Stimulated activated CD4-positive, alpha-beta T cell treated with anti-CD3 and anti-CD28 coated beads, Interleukin-4, amount 100 ng/mL, for 24 hours (primary cell): ENCODE results near the gene RASA3.
A peak's percentile ranks its signal among the peaks of the same experiment; 100 is the strongest.
"Not testable (repeated sequence)": the region's sequence is repeated elsewhere in the genome, so short reads cannot be mapped to it uniquely, and the experiment has no call there.

Source experiments
- DNase-seq: peaks from one replicate; pipeline ENCODE4 v3.0.0-alpha.2; 2020

The RASA3 gene

DNA sequence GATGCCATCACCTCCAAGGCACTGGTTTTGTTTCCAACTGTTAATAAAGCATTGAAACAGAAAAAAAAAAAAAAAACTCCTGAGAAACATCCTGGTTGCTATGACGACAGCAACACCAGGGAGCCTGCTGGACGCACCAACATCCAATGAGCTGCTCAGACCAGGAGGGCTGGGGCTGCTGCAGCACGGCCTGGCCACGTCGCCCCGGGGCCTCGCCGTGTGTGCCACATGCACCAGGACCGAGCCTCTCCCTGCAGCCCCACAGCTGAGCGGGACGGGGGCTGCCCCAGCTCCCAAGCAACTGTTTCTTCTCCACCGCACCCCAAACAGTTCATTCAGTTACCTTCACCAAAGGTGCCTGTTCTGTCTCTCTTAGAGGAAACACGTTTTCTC is 54.5 kb downstream of the RASA3 start:
- no peak for DNase-seq

DNA sequence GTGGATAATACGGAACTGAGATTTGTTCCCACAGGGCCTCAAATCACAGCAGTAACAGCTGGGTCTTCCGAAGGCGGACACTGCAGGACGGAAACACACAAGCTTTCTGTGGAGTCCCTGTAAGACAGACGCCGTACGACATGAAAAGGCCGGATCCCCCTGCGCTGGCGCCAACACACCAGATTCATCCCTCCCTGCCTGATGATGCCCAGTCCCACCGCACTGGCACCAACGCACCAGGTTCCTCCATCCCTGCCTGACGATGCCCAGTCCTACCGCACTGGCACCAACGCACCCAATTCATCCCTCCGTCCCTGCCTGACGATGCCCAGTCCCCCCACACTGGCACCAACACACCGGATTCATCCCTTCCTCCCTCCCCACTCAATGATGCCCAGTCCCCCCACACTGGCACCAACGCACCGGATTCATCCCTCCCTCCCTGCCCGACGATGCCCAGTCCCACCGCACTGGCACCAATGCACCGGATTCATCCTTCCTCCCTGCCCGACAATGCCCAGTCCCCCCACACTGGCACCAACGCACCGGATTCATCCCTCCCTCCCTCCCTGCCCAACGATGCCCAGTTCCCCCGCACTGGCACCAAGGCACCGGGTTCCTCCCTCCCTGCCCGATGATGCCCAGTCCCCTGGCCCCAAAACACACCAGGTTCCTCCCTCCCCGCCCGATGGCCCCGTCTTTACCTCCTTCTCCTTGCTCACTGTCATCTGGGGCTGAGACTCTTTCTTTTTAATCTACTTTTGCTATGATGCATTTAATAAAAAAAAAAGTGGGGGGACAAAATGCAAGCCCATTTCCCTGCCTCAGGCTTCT is 55.1 kb downstream of the RASA3 start:
- no peak for DNase-seq

DNA sequence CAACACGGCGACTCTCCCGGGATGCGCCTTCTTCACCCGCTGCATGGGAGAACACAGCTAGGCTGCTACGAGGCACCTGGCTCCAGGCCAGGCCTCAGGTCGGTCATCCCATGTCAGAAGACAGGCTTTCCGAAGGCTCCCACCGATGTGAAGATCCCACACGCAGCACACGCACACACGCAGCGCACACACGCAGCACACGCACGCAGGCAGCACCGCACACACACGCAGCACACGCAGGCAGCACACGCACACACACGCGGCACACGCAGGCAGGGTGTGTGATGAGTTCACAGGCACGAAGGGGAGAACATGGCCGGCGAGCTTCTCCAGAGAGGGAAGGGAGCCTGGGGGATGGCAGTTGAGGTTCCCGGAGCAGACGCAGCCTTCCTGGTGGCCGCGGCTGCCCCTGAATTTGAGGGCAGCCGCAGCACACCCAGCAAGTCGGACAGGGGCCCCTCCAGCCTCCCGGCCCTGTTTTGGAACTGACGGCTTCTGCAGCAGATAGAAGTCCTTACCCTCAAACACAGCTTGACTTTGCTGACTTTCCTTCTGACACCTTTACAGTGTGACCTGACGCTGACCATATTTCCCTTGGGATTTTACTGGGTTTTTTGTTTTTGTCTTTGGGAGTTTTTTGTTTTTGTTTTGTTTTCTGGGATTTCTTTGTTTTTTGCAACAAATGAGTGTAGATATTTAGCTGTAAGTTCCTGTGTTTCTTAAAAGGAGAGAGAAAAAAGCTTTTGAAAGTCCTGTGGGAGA is 55.9 kb downstream of the RASA3 start:
- no peak for DNase-seq

DNA sequence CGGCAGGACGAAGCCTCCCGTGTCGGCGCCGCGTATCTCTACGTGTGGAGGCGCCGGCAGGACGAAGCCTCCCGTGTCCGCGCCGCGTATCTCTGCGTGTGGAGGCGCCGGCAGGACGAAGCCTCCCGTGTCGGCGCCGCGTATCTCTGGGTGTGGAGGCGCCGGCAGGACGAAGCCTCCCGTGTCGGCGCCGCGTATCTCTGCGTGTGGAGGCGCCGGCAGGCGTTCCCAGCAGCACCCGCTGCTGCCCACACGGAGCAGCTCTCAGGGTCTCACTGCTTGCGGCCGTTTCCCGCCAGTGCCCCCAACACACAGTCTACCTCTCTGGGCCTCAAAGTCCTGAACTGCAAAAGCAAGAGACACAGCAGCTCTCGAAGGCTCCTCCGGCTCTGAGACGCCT is 56.6 kb downstream of the RASA3 start:
- not testable (repeated sequence) for DNase-seq

DNA sequence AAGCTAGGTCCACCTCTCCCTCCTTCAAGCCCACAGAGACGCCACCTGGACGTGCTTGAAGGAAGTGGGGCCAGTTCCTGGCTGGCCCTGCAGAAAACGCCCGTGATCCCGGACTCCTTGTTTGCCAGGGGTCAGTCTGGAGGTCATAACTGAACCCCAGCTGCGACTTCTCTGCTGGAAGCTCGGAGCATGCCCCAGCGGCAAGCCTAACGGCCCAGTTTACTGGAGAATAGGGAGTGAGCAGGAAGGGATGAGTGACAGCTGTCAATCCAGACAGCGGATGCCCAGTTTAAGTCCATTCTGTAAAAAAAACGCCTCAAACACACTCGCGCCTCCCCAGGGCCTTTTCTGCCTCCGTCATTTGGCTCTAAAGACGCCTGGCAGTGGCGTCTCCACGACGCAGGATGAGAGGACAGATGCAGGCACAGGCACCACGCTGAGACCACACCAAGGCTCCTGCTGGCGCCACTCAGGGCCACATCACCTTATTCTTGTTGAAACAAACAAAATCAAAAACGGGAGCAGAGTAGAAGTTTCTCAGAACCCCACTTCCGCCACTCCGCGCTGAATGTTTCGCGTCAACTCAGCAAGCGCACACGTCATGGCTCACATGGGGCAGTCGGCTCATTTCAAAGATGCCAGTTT is 57.6 kb downstream of the RASA3 start:
- no peak for DNase-seq

DNA sequence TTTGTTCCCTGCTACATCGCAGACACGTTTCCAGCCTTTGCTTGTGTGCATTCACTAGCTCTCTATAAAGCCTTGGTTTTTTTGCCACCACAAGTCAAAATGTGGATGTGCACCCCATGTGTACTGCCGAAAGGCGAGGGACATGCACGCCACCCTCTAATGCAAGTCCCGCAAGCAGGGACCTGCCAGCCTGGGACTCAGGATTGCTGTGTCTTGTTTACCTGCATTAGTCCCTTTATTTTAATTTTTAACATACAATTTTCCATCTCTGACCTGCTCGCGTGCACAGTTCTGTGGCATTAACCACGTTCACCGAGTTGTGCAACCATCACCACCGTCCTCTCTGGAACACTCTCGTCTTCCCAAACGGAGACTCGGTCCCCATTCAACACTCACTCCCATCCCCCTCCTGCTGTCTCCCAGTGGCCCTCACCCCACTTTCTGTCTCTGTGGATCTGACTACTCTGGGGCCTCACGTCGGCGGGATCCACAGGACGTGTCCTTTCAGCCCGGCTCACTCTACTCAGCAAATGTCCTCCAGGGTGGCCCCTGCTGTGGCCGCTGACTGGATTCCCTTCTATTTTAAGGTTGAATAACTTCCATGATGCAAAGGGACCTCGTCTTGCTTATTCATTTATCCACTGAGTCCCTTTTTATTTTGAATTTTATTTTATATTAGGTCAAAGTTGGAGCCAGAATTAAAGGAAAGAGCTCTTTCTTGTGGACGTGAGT is 58.4 kb downstream of the RASA3 start:
- DNase-seq: no peak

DNA sequence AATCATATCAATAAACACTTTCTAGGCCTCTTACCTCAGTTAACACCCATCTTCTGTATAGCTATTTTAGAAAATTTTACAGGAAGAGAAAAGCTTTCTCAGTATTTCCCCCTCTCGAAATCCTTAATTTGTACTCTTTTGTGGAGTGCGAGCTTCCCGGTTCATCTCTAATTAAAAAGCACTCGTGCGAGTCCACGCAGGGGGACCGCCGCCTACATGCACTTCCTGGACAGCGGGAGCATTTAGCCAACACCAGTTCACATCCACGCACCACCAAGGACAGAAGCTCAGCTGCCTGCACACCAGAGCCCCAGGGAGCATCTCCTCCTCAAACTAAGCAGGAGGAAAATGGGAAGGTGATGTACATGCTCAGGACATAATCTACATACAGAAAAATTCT is 60.0 kb downstream of the RASA3 start:
- DNase-seq: no peak

DNA sequence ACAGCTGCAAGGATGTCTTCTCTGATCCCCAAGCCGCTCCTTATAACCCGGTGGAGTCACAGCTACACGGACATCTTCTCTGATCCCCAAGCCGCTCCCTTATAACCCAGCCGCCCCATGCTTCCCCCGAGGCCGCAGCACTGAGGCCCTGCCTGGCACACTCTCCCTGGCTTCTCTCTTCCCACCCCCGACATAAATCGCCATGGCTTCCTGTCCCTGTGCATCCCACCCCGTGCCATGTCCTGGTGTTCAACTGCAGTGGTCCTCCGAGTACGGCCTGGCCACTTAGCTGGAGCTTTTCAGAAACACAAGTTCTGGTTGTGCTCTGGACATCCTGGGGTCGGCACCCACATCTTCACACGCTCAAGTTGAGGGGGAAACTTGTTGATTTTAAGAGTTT is 60.4 kb downstream of the RASA3 start:
- DNase-seq: no peak

DNA sequence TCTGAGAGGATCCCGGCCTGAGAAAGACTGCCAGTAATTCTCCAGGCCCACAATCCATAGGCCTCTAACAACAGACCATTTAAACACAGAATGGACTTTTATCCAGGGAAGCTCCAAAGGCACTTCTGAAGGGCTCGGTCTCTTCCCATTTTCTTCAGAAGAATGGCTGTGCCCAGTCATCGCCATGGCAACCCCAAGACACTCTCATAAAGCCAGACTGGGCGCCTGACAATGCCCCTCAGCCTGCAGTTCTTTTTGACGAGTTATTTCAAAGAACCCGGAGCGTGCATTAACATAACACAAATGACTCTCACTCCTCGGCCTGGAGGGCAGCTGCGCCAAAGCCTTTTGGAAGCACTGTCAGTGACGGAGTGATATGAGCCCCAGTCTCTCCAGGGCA is 61.0 kb downstream of the RASA3 start:
- DNase-seq: no peak

DNA sequence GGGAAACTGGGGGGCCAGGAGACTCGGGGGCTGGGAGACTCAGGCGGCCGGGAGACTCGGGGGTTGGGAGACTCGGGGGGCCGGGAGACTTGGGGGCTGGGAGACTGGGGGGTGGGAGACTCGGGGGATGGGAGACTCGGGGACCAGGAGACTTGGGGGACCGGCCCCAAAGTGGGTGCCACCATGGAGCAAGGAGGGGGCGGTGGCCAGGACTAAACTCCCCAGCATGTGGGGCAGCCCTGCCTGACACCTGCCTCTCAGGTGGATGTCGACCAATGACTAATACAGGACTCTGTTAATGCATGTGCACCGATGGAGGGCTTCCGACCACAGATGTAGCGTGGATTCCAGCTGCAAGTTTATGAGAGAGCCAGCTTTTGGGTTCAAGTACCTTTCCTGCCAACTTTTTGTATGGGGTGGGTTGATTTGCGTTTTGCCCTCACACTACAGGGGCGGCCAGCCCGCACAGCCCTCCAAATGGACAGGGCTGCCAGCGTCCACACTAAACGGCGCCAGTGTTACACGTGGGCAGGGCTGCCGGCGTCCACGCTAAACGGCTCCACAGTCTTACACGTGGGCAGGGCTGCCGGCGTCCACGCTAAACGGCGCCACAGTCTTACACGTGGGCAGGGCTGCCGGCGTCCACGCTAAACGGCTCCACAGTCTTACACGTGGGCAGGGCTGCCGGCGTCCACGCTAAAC is 62.2 kb downstream of the RASA3 start:
- DNase-seq: no peak

DNA sequence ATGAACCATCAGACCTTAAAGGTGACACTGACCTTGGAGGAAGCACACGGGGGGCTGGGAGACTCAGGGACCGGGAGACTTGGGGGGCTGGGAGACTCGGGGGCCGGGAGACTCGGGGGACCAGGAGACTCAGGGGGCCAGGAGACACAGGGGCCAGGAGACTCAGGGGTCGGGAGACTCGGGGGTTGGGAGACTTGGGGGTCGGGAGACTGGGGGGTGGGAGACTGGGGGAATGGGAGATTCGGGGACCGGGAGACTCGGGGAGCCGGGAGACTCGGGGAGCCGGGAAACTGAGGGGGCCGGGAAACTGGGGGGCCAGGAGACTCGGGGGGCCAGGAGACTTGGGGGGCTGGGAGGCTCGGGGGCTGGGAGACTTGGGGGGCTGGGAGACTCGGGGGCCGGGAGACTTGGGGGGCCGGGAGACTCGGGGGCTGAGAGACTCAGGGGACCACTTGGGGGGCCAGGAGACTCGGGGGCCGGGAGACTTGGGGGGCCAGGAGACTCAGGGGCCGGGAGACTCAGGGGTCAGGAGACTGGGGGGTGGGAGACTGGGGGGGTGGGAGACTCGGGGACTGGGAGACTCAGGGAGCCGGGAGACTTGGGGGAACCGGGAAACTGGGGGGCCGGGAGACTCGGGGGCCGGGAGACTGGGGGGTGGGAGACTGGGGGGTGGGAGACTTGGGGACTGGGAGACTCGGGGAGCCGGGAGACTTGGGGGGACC is 62.9 kb downstream of the RASA3 start:
- no peak for DNase-seq

DNA sequence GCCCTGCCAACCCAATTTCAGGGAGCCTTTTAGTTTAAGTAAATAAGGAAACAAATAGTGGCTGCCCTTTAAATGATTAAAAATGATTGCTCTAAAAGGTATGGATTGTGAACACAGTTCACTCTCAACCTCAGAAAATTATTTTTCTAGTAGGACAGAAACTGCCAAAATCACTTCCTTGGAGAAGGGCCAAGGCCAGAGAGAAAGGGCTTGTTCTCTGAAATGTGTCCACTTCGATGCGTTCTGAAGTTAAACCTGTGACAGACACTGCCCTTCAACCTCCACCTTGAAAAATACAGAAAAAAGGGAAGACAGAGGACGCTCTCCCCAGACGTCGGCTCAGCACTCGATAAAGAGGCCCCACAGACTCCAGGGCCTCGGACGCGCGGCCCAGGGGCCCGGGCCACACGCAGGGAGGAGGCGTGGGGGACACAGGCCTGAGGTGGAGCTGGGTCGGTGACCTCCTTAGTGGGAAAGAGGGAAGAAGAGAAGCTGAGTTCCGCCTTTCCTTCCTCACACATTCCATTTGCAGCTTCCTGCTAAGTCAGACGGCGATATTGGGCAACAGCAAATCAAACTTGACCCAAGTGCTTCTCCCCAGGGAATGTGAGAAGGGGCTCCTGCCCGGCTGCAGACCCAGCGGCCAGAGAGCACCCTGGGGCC is 63.6 kb downstream of the RASA3 start:
- no peak for DNase-seq

DNA sequence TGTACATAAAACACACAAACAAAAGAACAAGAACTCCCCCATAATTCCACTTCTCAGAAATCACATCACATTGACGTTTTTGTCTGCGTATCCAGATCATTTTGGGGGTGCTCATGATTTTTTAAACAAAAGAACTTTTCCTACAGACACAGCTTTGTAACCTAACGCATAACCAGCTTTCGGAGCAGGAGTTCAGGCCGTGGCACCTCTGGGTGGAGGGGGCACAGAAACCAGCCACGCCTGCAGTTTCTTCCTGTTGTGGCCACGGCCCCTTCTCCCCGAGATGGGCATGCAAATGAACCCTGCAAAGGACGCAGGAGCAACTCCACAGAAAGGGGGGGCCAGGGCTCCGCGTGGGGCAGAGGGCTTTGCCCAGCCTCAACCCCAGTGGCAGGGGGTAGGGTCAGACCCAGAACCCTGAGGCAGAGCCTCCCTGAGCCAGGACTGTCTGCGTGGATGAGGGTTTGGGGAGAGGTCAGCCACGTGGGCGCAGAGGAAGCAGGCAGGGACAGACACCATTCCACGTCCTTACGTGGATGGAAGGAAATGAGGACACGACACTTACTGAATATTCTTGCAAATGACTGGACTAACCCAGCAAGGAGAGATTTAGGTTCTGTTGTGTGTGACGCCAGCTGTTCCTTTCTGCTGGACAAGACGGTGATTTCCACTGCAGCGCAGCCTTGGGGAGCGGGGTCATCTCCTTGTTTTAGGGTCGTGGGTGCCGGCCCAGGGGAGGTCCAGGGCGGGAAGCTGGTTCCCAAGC is 64.4 kb downstream of the RASA3 start:
- peak; percentile 49 for DNase-seq

DNA sequence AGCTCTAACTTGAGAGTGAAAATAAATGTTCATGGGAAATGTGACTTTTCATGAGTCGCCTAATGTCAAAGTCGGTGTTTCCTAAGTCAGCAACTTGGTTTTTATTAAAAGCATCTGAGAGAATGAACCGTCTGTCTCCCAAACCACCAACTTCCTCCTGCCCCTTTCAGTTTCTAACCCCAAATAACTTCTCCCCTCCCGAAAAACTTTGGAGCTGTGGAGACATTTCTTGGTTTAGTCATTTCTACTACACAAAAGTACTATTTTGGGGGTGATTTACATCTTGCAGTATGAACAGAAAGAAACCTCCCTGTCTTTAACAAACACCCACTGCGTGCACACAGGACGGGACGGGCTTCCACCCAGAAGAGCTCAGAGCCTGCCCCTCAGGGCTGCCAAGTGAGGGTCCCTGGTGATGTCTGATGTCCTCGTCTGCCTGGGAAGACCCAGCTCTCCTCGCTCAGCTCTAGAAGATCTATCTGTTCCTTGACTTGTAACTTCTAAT is 65.0 kb downstream of the RASA3 start:
- peak; percentile 58 for DNase-seq

DNA sequence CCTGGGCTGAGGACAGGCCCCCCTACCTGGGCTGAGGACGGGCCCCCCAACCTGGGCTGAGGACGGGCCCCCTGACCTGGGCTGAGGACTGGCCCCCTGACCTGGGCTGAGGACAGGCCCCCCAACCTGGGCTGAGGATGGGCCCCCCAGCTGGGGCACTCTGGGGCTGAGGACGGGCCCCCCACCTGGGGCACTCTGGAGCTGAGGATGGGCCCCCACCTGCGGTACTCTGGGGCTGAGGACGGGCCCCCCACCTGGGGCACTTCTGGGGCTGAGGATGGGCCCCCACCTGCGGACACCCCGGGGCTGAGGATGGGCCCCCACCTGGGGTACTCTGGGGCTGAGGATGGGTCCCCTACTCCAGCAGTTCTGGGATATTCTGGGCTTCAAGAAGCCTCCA is 65.5 kb downstream of the RASA3 start:
- no peak for DNase-seq

DNA sequence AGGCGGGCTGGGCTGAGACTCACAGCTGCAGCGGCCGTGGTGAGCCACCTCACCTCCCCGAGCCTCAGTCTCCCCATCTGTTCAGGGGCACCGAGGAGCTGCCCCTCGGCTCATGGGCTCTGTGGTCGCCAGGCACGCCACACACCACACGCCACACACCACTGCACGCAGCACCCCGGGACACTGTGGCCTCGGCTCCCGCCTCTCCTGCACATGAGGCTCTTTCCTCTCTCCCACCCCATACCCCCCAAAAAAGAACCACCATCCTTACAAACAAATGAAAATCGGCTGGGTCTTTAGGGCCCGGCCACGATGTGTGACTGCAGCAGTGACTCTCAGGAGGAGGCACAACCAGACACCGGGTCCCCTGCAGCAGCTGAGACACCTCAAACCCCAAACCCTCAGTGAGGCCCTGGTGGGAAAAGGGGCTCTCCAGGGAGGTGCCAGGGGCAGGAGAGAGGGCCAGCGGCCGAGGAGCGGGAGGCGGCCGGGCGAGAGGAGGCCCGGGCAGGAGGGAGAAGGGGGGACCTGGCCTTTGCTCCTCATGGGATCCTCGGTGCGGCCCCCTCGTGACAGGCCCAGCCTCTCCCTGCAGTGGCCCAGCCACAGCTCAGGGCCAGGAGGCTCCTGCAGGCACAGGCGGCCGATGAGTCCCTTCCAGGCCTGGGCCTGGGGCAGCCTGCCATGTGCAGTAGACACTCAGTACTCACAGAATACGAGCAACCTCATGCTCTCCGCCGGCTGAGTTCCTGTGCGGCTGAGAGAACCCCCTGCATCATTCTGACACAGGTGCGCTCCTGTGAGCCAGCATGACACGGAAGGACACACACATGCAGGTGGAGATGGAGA is 66.3 kb downstream of the RASA3 start:
- peak; percentile 23 for DNase-seq

DNA sequence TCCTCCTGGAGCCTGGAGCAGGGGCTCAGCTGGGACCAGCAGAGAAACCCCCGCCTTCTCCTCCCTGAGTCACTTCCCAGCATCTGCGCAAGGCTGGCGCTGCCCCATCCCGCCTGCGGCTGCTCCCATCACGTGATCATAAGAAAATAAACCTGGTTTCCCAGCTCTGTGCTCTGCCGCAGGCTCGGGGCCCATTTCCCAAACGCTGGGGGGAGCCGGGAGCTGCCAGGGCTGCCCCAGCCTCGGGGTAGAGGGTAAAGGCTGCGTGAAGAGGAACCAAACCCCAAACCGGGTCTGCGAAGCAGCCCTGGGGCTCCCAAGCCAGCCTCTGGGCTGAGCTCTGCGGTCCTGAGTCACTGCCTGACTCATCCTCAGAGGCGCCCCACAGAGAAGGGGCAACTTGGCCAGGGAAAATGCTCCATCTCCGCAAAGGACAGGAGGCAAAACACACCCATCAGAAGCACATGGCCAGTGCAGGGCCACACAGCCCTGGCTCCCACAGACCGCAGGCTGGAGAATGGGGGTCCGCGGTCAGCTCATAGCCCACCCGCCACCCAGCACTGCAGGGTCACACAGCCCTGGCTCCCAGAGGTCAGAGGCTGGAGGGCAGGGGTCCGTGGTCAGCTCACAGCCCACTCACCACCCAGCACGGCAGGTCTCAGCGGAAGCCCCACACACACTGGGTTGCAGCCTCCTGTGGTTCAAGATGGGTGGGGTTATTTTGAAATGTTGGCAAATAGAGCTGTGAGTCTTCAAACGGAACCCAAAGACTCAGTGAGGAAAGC is 67.1 kb downstream of the RASA3 start:
- DNase-seq: peak; percentile 85

DNA sequence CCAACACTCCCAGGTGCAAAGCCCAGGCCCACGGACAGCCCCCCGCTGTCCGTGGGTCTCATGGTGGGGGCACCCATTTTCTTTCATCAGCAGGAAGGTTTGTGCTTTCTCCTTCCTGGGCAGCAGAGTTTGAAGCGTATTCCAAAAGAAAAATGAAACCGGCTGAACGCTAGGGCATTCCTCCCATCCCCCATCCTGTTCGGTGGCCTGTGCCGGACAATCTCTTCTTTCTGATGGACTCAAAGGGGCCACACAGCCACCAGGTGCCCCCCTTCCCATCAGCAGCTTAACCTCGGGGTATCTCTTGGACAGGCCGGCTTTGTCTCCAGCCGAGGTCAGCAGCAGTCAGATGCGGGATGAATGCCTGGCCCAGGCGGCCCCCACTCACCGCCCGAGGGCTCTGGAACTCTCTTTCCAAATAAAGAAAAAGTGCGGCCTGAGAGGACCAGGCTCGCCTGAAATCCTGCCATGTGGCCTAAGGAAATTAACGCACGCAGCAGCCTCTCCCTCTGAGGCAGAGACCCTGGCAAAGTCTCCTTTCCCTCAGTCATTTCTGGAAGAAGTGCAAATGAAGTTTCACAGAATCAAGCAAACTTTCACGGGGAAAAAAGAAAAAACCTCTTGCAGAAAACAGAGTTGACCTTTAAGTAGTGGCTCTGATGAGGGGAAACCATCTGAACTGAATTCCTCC is 67.8 kb downstream of the RASA3 start:
- no peak for DNase-seq
